ENCODE data around the gene EFCAB5. TPM values are rescaled to one million over a fixed set of nuclear protein-coding genes. Genes with fewer than 3 reads are reported as not detected.
"Not testable (repeated sequence)": the region's sequence is repeated elsewhere in the genome, so short reads cannot be mapped to it uniquely, and the experiment has no call there.

Gene EFCAB5
- total and polyA plus RNA-seq, 12 donors = 0.06 to 0.52 (median 0.15) TPM; not detected in 8

DNA sequence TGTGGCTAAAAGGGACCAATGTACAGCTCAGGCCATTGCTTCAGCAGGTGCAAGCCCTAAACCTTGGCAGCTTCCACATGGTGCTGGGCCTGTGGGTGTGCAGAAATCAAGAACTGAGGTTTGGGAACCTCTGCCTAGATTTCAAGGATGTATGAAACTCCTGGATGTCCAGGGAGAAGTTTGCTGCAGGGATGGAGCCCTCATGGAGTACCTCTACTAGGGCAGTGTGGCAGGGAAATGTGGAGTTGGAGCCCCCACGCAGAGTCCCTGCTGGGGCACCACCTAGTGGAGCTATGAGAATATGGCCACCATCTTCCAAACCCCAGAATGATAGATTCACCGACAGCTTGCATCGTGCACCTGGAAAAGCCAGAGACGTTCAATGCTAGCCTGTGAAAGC lies 13.0 kb downstream of the EFCAB5 start:
- Histone ChIP-seq H3K4me1 (no peaks in the 10 kb centered on the region), H3K27ac (no peak overlapping the region), H3K4me3 (no peak overlapping the region), H3K27me3 (no peaks in the 10 kb centered on the region), H3K9me3 (peaks cover 0 to 14% (median 0%) of the 10 kb centered on the region in 11 donors), H3K36me3 (no peaks in the 10 kb centered on the region)
- intact Hi-C loops (cut with DNase I) = loop anchor here in 1 of 10 donors (10.0 kb wide), 1 partner anchor 130 kb away; no protein-coding TSS in a partner anchor
- DNase-seq = no peak
- TF ChIP-seq, protein P1, sequence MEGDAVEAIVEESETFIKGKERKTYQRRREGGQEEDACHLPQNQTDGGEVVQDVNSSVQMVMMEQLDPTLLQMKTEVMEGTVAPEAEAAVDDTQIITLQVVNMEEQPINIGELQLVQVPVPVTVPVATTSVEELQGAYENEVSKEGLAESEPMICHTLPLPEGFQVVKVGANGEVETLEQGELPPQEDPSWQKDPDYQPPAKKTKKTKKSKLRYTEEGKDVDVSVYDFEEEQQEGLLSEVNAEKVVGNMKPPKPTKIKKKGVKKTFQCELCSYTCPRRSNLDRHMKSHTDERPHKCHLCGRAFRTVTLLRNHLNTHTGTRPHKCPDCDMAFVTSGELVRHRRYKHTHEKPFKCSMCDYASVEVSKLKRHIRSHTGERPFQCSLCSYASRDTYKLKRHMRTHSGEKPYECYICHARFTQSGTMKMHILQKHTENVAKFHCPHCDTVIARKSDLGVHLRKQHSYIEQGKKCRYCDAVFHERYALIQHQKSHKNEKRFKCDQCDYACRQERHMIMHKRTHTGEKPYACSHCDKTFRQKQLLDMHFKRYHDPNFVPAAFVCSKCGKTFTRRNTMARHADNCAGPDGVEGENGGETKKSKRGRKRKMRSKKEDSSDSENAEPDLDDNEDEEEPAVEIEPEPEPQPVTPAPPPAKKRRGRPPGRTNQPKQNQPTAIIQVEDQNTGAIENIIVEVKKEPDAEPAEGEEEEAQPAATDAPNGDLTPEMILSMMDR (IDR thresholded peaks at IDR 0.05) = peak in 2 of 9 donors; percentile 11 to 18
- no peak for ATAC-seq
- WGBS, 2 donors = 87 to 89% methylated on average over 4 of the region's 4 CpGs

DNA sequence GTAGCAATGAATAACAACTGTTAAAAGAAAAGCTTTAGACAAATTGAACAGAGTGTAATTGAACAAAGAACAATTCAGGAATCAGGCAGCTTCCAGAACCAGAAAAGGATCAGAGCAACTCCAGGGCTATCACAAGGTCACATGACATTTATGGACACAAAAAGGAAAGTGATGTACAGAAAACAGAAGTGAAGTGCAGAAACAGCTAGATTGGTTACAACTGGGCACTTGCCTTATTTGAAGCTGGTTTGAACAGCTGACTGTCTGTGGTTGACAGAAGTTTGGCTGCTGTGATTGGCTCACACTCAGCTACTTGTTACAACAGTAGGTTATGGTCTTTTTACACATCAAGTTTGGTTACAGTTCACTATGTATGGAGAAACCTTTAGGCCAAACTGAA lies 14.8 kb downstream of the EFCAB5 start:
- no peak overlapping the region for H3K4me3 ChIP-seq
- TF ChIP-seq, protein P1 (IDR thresholded peaks at IDR 0.05) = no peak
- no peaks in the 10 kb centered on the region for H3K27me3 ChIP-seq
- intact Hi-C loops (cut with DNase I) = loop anchor here in 1 of 10 donors (10.0 kb wide), 1 partner anchor 129 kb away; no protein-coding TSS in a partner anchor
- H3K4me1 ChIP-seq = no peaks in the 10 kb centered on the region
- H3K36me3 ChIP-seq = no peaks in the 10 kb centered on the region
- H3K27ac ChIP-seq = no peak overlapping the region
- ATAC-seq (no peak), DNase-seq (no peak)
- peaks cover 0 to 14% (median 0%) of the 10 kb centered on the region in 11 donors for H3K9me3 ChIP-seq

DNA sequence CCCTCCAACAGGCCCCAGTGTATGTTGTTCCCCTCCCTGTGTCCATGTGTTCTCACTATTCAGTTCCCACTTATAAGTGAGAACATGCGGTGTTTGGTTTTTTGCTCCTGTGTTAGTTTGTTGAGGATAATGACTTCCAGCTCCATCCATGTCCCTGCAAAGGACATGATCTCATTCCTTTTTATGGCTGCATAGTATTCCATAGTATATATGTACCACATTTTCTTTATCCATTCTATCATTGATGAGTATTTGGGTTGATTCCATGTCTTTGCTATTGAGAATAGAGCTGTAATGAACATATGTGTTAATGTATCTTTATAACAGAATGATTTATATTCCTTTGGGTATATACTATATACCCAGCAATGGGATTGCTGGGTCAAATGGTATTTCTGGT lies 16.1 kb downstream of the EFCAB5 start:
- 93 to 100% methylated on average over 1 of the region's 1 CpG for WGBS, 2 donors
- H3K27me3 ChIP-seq, H3K27ac ChIP-seq, ATAC-seq, H3K36me3 ChIP-seq, H3K4me3 ChIP-seq, DNase-seq, H3K4me1 ChIP-seq: not testable (repeated sequence)
- H3K9me3 ChIP-seq = peaks cover 0 to 14% (median 0%) of the 10 kb centered on the region in 11 donors
- intact Hi-C loops (cut with DNase I) = loop anchor here in 1 of 10 donors (10.0 kb wide), 1 partner anchor 127 kb away; no protein-coding TSS in a partner anchor

DNA sequence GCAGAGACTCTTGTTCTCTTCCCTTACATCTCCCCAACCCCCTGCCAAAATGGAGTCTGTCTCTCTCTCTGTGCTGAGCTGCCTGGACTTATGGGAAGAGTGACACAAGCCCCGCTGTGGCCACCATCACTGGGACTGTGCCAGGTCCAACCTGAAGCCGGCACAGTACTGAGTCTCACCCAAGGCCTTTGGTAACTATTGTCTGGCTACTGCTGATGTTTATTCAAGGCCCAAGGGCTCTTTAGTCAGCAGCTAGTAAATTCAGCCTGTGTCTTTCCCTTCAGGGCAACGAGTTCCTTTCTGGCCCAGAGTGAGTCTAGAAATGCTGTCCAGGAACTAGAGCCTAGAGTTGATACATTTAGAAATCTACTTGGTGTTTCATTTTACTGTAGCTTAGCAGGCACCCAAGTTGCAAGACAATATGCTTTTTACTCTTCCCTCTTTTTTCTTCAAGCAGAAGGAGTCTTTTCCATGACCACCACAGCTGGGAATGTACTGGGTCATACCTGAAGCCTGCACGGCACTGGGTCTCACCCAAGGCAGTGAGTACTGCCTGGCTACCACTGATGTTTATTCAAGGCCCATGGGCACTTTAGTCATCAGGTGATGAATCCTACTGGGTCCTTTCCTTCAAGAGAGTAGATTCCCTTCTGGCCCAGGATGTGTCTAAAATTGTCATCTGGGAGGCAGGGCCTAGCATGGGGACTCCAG lies 17.7 kb downstream of the EFCAB5 start:
- Histone ChIP-seq H3K27ac (no peak overlapping the region), H3K27me3 (no peaks in the 10 kb centered on the region), H3K9me3 (peaks cover 0 to 20% (median 0%) of the 10 kb centered on the region in 11 donors), H3K36me3 (no peaks in the 10 kb centered on the region), H3K4me3 (no peak overlapping the region), H3K4me1 (no peaks in the 10 kb centered on the region)
- intact Hi-C loops (cut with DNase I) = loop anchor here in 1 of 10 donors (10.0 kb wide), 1 partner anchor 126 kb away; no protein-coding TSS in a partner anchor
- no peak for DNase-seq
- TF ChIP-seq, protein P1 (IDR thresholded peaks at IDR 0.05) = no peak
- 88 to 91% methylated on average over 4 of the region's 4 CpGs for WGBS, 2 donors
- no peak for ATAC-seq
